Activated T-cell treated with anti-CD3 and anti-CD28 coated beads for 4 hours (primary cell): ENCODE measurements around the gene ADGRA1.
"Not testable (repeated sequence)": the region's sequence is repeated elsewhere in the genome, so short reads cannot be mapped to it uniquely, and the experiment has no call there.

Experiments used
- DNase-seq: peaks from one replicate; pipeline ENCODE4 v3.0.0-alpha.2; 2020

ADGRA1 gene

DNA sequence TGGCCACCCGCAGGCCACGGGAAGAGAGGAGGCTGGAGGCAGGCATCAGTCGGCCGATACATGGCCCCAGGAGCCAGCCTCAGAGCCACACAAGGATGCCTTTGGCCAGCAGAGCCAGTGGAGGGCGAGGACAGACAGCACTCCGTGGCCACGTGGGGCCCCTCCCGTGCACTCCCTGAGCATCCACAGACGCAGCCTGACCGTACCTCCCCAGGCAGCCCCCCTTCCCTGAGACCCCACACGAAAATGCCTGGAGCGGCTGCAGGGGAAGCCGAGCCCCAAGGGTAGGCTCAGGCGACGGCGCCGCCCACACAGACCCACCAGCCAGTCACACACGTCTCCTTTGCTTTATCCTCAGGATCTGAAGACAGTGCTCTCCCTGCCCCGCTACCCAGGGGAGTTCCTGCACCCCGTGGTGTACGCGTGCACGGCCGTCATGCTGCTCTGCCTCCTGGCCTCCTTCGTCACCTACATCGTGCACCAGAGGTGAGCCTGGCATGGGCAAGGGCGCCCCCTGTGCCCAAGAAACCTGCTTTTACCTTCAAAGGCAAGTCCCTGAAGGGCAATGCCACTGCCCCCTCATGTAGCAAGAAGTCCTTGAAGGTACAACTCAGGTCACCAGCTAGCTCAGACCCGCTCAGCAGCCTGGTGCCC is 9.0 kb downstream of the ADGRA1 start:
- DNase-seq, result no peak

DNA sequence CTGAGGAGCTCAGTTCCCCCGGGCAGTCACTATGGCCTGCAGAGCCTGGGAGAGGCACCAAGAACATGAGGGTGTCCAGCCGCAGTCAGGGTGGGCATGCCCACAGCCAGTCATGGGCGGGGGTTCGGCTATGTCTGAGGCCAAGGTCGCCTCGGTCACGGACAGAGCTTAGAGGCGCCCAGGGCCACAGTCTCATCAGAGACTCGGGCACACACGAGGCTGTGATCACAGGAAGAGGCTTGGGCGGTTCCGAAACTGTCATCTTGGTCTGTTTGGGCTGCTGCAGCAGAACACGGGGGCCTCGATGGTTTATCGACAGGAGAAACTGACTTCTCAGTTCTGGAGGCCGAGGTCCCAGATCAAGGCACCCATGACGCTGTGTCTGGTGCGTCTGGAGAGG is 9.7 kb downstream of the ADGRA1 start:
- DNase-seq, result no peak

- DNase-seq, result no peak
Measured at GRCh38 chr10:133097961-133098360, 10.2 kb downstream of the ADGRA1 start.

DNA sequence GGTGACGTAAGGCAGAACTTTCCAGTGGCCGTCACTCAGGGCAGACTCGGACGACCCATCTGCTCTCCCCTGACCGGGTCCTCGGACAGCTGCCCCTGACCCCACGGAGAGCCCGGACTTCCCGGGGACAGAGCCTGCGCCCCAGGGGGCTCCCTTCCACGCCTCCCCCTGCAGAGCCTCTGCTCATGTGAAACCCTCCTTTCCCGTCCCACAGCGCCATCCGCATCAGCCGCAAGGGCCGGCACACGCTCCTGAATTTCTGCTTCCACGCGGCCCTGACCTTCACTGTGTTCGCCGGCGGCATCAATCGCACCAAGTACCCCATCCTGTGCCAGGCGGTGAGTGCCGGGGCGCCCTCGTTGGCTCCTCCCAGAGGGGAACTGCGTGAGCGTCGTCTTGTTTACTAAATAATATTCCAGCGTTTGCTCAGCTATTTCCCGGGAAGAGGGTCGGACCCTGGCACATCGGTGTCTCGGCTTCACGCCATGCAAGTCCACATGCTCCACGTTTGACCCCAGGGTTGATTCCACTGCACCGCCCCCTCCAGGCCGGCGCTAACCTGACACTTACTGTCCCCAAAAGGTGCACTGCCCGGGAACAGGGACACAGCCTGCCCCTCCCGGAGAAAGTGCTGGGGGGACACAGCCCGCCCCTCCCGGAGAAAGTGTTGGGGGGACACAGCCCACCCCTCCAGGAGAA is 10.9 kb downstream of the ADGRA1 start:
- DNase-seq, result no peak

GRCh38 chr10:133099571-133099970 is 11.8 kb downstream of the ADGRA1 start:
- no peak for DNase-seq

DNA sequence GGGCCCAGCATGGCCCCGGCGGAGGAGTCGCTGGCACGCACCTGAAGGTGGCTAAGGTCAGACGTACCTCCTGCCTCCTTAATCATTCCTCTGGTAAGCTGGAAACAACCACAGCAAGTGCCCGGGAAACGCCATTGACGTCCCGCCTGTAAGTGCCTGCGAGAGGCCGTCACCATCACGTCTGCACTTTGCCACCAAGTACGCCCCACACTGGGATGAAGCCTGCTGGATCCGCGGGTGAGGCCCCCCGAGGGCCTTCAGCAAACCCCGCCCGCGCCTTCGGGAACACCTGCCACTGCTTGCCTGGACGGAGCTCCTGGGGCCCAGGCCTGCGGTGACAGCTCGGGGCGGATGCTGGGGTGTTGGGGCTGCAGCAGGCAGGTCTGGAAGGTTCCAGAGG is 12.5 kb downstream of the ADGRA1 start:
- no peak for DNase-seq

GRCh38 chr10:133100706-133101415 is 13.1 kb downstream of the ADGRA1 start:
- no peak for DNase-seq

GRCh38 chr10:133101416-133101810 is 13.7 kb downstream of the ADGRA1 start:
- DNase-seq, result no peak

GRCh38 chr10:133102415-133103095 is 14.8 kb downstream of the ADGRA1 start:
- no peak for DNase-seq

DNA sequence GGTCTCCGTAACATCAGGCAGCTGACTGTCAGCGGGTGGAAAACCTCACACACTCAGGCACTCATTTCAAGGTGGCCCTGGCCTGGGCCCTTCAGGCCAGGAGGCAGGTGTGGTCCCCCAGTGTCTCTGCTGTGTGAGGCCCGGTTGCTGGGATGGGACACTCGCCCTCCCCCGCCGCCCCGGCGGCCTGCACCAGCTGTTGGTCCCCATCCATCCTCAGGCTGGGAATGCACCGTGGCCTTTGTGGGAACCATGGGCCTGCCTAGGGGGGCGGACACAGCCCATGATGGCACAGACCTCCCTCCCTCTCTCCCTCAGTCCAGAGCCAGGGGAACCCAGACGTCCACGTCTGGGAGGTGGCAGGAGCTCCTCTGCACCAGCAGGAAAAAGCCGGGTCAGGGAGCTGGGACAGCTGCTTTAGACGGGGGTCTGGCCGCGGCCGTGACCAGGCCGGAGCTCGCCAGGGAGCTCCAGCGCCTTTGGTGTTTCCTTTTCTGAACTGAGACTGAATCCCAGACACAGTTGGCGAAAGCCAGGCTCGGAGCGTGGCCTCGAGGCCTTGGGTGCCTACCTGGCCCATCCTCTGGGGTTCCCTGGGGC is 15.7 kb downstream of the ADGRA1 start:
- no peak for DNase-seq

- DNase-seq, result no peak
Measured at GRCh38 chr10:133104068-133104962, 16.6 kb downstream of the ADGRA1 start.

DNA sequence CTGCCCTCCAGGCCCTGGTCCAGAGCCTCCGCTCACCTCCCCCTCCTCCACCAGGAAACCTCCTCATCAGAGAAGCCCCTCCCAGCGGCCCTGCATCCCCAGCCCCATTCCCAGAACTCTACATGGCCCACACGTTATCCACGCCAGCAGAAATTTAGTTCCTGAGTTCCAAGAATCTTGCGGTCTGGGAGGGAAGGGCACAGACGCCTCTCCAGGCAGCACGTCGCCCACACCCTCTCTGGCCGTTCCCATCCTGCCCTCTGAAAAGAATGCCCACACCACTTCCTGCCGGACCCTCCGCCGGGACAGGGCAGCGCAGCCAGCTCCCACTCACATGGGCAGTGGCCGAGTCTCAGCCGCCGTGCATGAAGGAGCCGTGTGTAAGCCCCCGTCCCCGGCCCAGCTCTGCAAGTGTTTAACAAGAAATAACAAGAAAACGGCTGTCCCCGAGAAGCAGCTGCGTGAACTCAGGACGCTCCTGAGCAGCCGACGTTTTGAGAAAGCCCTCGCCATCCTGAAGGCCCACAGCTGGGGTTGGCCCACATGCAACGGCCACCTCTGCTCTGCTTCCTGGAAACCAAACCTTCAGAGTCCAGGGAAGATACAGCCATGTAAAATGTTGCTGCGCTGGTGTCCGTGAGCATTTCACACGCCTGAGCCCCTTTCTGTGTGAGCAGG is 17.4 kb downstream of the ADGRA1 start:
- no peak for DNase-seq

DNA sequence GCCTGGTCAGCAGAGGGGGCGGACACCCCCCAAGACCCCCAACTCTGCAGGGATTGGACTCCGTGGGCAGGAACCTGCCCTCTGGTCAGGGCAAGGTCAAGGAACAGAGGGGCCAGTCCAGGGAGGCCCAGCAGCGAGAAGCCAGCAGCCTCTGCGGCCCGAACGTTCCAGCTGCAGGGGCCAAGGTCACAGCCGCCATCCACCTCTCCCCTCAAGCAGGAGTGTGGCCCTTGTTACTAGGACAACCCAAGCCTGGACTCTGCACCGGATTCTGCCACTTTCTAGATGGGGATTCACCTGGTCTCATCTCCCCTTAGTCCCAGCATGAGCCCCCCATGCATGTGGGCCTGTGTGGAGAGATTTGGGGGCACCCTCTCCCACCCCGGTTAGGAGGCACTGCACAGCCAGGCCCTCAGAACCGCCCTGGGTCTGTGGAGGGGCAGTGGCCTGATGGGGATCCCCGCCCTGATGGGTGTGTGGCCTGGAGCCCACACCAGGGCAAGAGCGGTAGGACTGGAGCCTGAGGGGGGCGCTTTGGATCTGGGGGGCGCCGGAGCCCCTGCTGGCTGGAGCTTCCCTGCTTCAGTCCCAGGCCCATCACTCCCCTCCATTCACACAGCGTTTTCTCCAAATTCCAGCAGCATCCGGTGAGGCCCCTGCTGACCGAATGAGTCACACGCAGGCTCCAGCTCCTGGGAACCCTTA is 18.1 kb downstream of the ADGRA1 start:
- DNase-seq, result no peak

DNA sequence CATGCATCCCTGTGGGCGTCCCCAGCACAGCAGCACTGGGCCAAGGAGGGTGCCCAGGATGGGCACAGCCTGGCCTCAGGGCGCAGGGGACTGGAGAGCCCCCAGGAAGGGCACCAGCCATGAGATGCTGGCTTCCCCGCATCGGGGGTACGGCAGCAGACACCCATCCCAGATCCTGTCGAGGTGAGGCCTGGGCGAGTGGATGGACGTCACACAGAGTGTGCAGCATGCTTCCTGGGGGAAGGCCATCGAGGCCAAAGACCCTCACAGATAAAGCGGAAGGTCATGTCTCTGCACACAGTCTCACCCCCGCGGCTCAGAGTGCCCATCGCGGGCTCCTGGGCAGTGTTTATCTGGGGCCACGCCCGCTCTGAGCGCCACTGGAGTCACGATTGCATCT is 18.8 kb downstream of the ADGRA1 start:
- no peak for DNase-seq

GRCh38 chr10:133107442-133107841 is 19.7 kb downstream of the ADGRA1 start:
- no peak for DNase-seq

DNA sequence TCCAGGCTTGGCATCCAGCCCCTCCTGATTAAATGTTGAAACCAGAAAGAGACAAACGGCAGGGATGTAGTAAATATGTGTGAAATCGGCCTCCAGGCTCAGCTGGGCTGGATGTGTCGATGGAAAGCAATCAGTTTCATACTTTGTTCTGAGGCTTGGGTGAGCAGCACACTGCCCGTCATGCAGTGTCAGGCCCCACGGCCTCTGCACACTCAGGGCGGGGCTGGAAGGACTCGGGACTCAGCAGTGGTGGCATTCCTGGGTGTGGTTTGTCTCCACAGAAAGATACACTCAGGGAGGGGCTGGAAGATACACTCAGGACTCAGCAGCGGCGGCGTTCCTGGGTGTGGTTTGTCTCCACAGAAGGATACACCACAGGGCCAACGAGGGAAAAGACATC is 22.0 kb downstream of the ADGRA1 start:
- no peak for DNase-seq

- DNase-seq, result no peak
Measured at GRCh38 chr10:133110133-133110532, 22.4 kb downstream of the ADGRA1 start.

- DNase-seq, result no peak
Measured at GRCh38 chr10:133110609-133111275, 23.0 kb downstream of the ADGRA1 start.

DNA sequence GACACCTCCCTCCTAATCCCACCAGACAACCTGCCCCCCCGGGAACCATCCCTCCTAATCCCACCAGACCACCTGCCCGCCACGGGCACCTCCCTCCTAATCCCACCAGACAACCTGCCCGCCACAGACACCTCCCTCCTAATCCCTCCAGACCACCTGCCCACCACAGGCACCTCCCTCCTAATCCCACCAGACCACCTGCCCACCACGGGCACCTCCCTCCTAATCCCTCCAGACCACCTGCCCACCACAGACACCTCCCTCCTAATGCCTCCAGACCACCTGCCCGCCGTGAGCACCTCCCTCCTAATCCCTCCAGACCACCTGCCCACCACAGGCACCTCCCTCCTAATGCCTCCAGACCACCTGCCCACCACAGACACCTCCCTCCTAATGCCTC is 23.9 kb downstream of the ADGRA1 start:
- DNase-seq, result not testable (repeated sequence)

DNA sequence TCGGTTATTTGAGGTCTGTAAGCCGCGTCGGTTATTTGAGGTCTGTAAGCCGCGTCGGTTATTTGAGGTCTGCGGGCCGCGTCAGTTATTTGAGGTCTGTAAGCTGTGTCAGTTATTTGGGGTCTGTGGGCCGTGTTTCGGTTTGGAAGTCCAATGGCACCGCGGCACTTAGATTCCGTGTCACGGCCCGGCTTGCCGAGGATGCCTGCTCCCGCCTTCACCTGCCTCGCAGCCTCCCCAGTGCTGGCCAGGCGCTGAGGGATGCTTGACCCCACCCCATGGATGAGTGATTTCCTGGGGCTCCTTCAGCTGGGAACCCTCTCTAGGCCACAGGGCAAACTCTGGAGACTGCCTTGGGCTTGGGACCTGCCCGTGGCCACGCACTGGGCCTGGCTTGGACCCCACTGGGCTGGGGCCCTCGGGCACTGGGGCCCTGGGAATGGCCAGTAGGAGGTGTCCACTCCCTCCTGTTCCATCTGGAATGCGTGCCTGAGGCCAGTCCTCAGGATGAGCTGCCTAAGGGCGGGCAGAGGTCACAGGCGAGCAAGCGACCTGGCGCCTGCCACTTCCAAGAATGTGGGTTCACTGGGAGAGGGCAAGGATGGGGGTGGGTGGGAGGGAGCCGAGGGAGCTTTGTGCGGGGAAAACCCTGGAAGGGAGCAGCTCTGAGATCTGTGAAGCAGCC is 25.6 kb downstream of the ADGRA1 start:
- no peak for DNase-seq
